Measurements from ENCODE around the gene HCN4. TPM values are rescaled to one million over a fixed set of nuclear protein-coding genes. Genes with fewer than 3 reads are reported as not detected.
A peak's percentile ranks its signal among the peaks of the same experiment; 100 is the strongest.

The HCN4 gene
- total RNA-seq, 1 experiment from 2014 or later: 0.07 TPM

- Mint-ChIP-seq H3K4me1 (ENCODE audit: low read depth, unreplicated experiment) (no peaks in the 10 kb centered on the region), H3K27me3 (ENCODE audit: unreplicated experiment) (peaks cover 18% of the 10 kb centered on the region), H3K36me3 (ENCODE audit: insufficient read depth, unreplicated experiment) (no peaks in the 10 kb centered on the region), H3K27ac (ENCODE audit: unreplicated experiment) (no peak overlapping the region), H3K9me3 (ENCODE audit: low read depth, unreplicated experiment) (no peaks in the 10 kb centered on the region), H3K4me3 (ENCODE audit: low read depth, unreplicated experiment) (no peak overlapping the region)
- BruUV-seq (replicated peaks): no TSS peak
- DNase-seq: no peak
- TF ChIP-seq CTCF (IDR thresholded peaks at IDR 0.05; ENCODE audit: unreplicated experiment): no peak
- CTCF ChIA-PET: no interaction called here
- intact Hi-C loops (cut with micrococcal nuclease; ENCODE audit: unreplicated experiment): no loop called here
These were observed 19.6 kb downstream of the HCN4 start for GRCh38 chr15:73349191-73349590.

- no TSS peak for BruUV-seq (replicated peaks)
- TF ChIP-seq CTCF (IDR thresholded peaks at IDR 0.05; ENCODE audit: unreplicated experiment): no peak
- Mint-ChIP-seq H3K27me3 (ENCODE audit: unreplicated experiment) (peaks cover 38% of the 10 kb centered on the region), H3K27ac (ENCODE audit: unreplicated experiment) (no peak overlapping the region), H3K4me1 (ENCODE audit: low read depth, unreplicated experiment) (no peaks in the 10 kb centered on the region), H3K4me3 (ENCODE audit: low read depth, unreplicated experiment) (no peak overlapping the region), H3K36me3 (ENCODE audit: insufficient read depth, unreplicated experiment) (no peaks in the 10 kb centered on the region), H3K9me3 (ENCODE audit: low read depth, unreplicated experiment) (no peaks in the 10 kb centered on the region)
- CTCF ChIA-PET: no interaction called here
- intact Hi-C loops (cut with micrococcal nuclease; ENCODE audit: unreplicated experiment): no loop called here
- DNase-seq: peak; percentile 85
These were observed 21.9 kb downstream of the HCN4 start for GRCh38 chr15:73346735-73347312.

GRCh38 chr15:73345658-73346057, 23.1 kb downstream of the HCN4 start:
- peaks cover 41% of the 10 kb centered on the region for H3K27me3 Mint-ChIP-seq (ENCODE audit: unreplicated experiment)
- no peak overlapping the region for H3K27ac Mint-ChIP-seq (ENCODE audit: unreplicated experiment)
- no TSS peak for BruUV-seq (replicated peaks)
- TF ChIP-seq CTCF (IDR thresholded peaks at IDR 0.05; ENCODE audit: unreplicated experiment): no peak
- no peaks in the 10 kb centered on the region for H3K36me3 Mint-ChIP-seq (ENCODE audit: insufficient read depth, unreplicated experiment)
- intact Hi-C loops (cut with micrococcal nuclease; ENCODE audit: unreplicated experiment): no loop called here
- no peaks in the 10 kb centered on the region for H3K4me1 Mint-ChIP-seq (ENCODE audit: low read depth, unreplicated experiment)
- CTCF ChIA-PET: no interaction called here
- no peaks in the 10 kb centered on the region for H3K9me3 Mint-ChIP-seq (ENCODE audit: low read depth, unreplicated experiment)
- DNase-seq: no peak
- H3K4me3 Mint-ChIP-seq (ENCODE audit: low read depth, unreplicated experiment): no peak overlapping the region

GRCh38 chr15:73344056-73344455, 24.7 kb downstream of the HCN4 start:
- Mint-ChIP-seq H3K4me1 (ENCODE audit: low read depth, unreplicated experiment) (no peaks in the 10 kb centered on the region), H3K36me3 (ENCODE audit: insufficient read depth, unreplicated experiment) (no peaks in the 10 kb centered on the region), H3K9me3 (ENCODE audit: low read depth, unreplicated experiment) (no peaks in the 10 kb centered on the region), H3K27me3 (ENCODE audit: unreplicated experiment) (peaks cover 50% of the 10 kb centered on the region), H3K4me3 (ENCODE audit: low read depth, unreplicated experiment) (no peak overlapping the region), H3K27ac (ENCODE audit: unreplicated experiment) (no peak overlapping the region)
- no peak for DNase-seq
- BruUV-seq (replicated peaks): no TSS peak
- intact Hi-C loops (cut with micrococcal nuclease; ENCODE audit: unreplicated experiment): no loop called here
- CTCF ChIA-PET: no interaction called here
- TF ChIP-seq CTCF (IDR thresholded peaks at IDR 0.05; ENCODE audit: unreplicated experiment): no peak

Data from Calu3 (cell line).